ENCODE data around the gene CACNA2D2. TPM values are rescaled to one million over a fixed set of nuclear protein-coding genes. Genes with fewer than 3 reads are reported as not detected.

Gene CACNA2D2
- 19.5 TPM for polyA plus RNA-seq (2013, experiment 1 of 4)
- 18.9 TPM for polyA plus RNA-seq (2013, experiment 2 of 4)
- 16.8 TPM for polyA plus RNA-seq (2013, experiment 3 of 4)
- polyA plus RNA-seq (2013, experiment 4 of 4) = 19.1 TPM

GRCh38 chr3:50503504-50504342, at the start of gene CACNA2D2:
Gene CACNA2D2 (minus strand): TSS chr3:50503634. CDS start chr3:50503423, 211 bp downstream.
- Histone ChIP-seq H3K9me3 (ENCODE audit: control insufficient read depth, low read length) (no peaks in the 10 kb centered on the region), H3K36me3 (ENCODE audit: control insufficient read depth, insufficient read depth, low read length) (no peaks in the 10 kb centered on the region), H3K27me3 (ENCODE audit: control insufficient read depth, insufficient read depth, low read length, poor library complexity, severe bottlenecking) (peaks cover 33% of the 10 kb centered on the region), H3K4me3 (ENCODE audit: insufficient read depth, low read depth, low read length) (peak within 1 kb of the TSS; percentile 53), H3K4me1 (ENCODE audit: control insufficient read depth, insufficient read depth, low read length) (peaks cover 8% of the 10 kb centered on the region), H3K27ac (ENCODE audit: insufficient read depth, low read depth, low read length, poor library complexity, severe bottlenecking) (no peak within 1 kb of the TSS)
- 10 to 11% methylated on average over 70 to 71 of the region's 71 CpGs for WGBS, 2 experiments

- Histone ChIP-seq H3K27ac (ENCODE audit: insufficient read depth, low read depth, low read length, poor library complexity, severe bottlenecking) (no peak overlapping the region), H3K4me3 (ENCODE audit: insufficient read depth, low read depth, low read length) (no peak overlapping the region), H3K36me3 (ENCODE audit: control insufficient read depth, insufficient read depth, low read length) (no peaks in the 10 kb centered on the region), H3K9me3 (ENCODE audit: control insufficient read depth, low read length) (no peaks in the 10 kb centered on the region), H3K4me1 (ENCODE audit: control insufficient read depth, insufficient read depth, low read length) (no peaks in the 10 kb centered on the region), H3K27me3 (ENCODE audit: control insufficient read depth, insufficient read depth, low read length, poor library complexity, severe bottlenecking) (no peaks in the 10 kb centered on the region)
- WGBS, 2 experiments = 93 to 94% methylated on average over 9 of the region's 9 CpGs
These were observed 49.2 kb upstream of the CACNA2D2 start for GRCh38 chr3:50552598-50552997.

- H3K4me1 ChIP-seq (ENCODE audit: control insufficient read depth, insufficient read depth, low read length) = no peaks in the 10 kb centered on the region
- no peak overlapping the region for H3K4me3 ChIP-seq (ENCODE audit: insufficient read depth, low read depth, low read length)
- no peaks in the 10 kb centered on the region for H3K36me3 ChIP-seq (ENCODE audit: control insufficient read depth, insufficient read depth, low read length)
- no peak overlapping the region for H3K27ac ChIP-seq (ENCODE audit: insufficient read depth, low read depth, low read length, poor library complexity, severe bottlenecking)
- WGBS, 2 experiments = 89 to 92% methylated on average over 7 of the region's 7 CpGs
- no peaks in the 10 kb centered on the region for H3K9me3 ChIP-seq (ENCODE audit: control insufficient read depth, low read length)
- H3K27me3 ChIP-seq (ENCODE audit: control insufficient read depth, insufficient read depth, low read length, poor library complexity, severe bottlenecking) = no peaks in the 10 kb centered on the region
These were observed 48.4 kb upstream of the CACNA2D2 start for GRCh38 chr3:50551681-50552435.

GRCh38 chr3:50551054-50551659, 47.7 kb upstream of the CACNA2D2 start:
- Histone ChIP-seq H3K4me3 (ENCODE audit: insufficient read depth, low read depth, low read length) (no peak overlapping the region), H3K36me3 (ENCODE audit: control insufficient read depth, insufficient read depth, low read length) (no peaks in the 10 kb centered on the region), H3K9me3 (ENCODE audit: control insufficient read depth, low read length) (no peaks in the 10 kb centered on the region), H3K4me1 (ENCODE audit: control insufficient read depth, insufficient read depth, low read length) (no peaks in the 10 kb centered on the region), H3K27ac (ENCODE audit: insufficient read depth, low read depth, low read length, poor library complexity, severe bottlenecking) (no peak overlapping the region), H3K27me3 (ENCODE audit: control insufficient read depth, insufficient read depth, low read length, poor library complexity, severe bottlenecking) (no peaks in the 10 kb centered on the region)
- WGBS, 2 experiments = 69 to 73% methylated on average over 9 of the region's 9 CpGs

GRCh38 chr3:50550079-50550736, 46.8 kb upstream of the CACNA2D2 start:
- no peaks in the 10 kb centered on the region for H3K36me3 ChIP-seq (ENCODE audit: control insufficient read depth, insufficient read depth, low read length)
- no peaks in the 10 kb centered on the region for H3K4me1 ChIP-seq (ENCODE audit: control insufficient read depth, insufficient read depth, low read length)
- no peaks in the 10 kb centered on the region for H3K9me3 ChIP-seq (ENCODE audit: control insufficient read depth, low read length)
- no peak overlapping the region for H3K27ac ChIP-seq (ENCODE audit: insufficient read depth, low read depth, low read length, poor library complexity, severe bottlenecking)
- 60 to 62% methylated on average over 13 of the region's 13 CpGs for WGBS, 2 experiments
- H3K27me3 ChIP-seq (ENCODE audit: control insufficient read depth, insufficient read depth, low read length, poor library complexity, severe bottlenecking) = no peaks in the 10 kb centered on the region
- H3K4me3 ChIP-seq (ENCODE audit: insufficient read depth, low read depth, low read length) = no peak overlapping the region

- no peaks in the 10 kb centered on the region for H3K4me1 ChIP-seq (ENCODE audit: control insufficient read depth, insufficient read depth, low read length)
- WGBS, 2 experiments = 74 to 83% methylated on average over 3 of the region's 3 CpGs
- H3K27ac ChIP-seq (ENCODE audit: insufficient read depth, low read depth, low read length, poor library complexity, severe bottlenecking) = no peak overlapping the region
- H3K9me3 ChIP-seq (ENCODE audit: control insufficient read depth, low read length) = no peaks in the 10 kb centered on the region
- H3K36me3 ChIP-seq (ENCODE audit: control insufficient read depth, insufficient read depth, low read length) = no peaks in the 10 kb centered on the region
- no peaks in the 10 kb centered on the region for H3K27me3 ChIP-seq (ENCODE audit: control insufficient read depth, insufficient read depth, low read length, poor library complexity, severe bottlenecking)
- no peak overlapping the region for H3K4me3 ChIP-seq (ENCODE audit: insufficient read depth, low read depth, low read length)
These were observed 45.8 kb upstream of the CACNA2D2 start for GRCh38 chr3:50549226-50549625.

- no peak overlapping the region for H3K27ac ChIP-seq (ENCODE audit: insufficient read depth, low read depth, low read length, poor library complexity, severe bottlenecking)
- H3K36me3 ChIP-seq (ENCODE audit: control insufficient read depth, insufficient read depth, low read length) = no peaks in the 10 kb centered on the region
- H3K27me3 ChIP-seq (ENCODE audit: control insufficient read depth, insufficient read depth, low read length, poor library complexity, severe bottlenecking) = no peaks in the 10 kb centered on the region
- no peaks in the 10 kb centered on the region for H3K9me3 ChIP-seq (ENCODE audit: control insufficient read depth, low read length)
- 75 to 76% methylated on average over 1 of the region's 1 CpG for WGBS, 2 experiments
- no peak overlapping the region for H3K4me3 ChIP-seq (ENCODE audit: insufficient read depth, low read depth, low read length)
- H3K4me1 ChIP-seq (ENCODE audit: control insufficient read depth, insufficient read depth, low read length) = no peaks in the 10 kb centered on the region
These were observed 42.3 kb upstream of the CACNA2D2 start for GRCh38 chr3:50545781-50546180.

DNA sequence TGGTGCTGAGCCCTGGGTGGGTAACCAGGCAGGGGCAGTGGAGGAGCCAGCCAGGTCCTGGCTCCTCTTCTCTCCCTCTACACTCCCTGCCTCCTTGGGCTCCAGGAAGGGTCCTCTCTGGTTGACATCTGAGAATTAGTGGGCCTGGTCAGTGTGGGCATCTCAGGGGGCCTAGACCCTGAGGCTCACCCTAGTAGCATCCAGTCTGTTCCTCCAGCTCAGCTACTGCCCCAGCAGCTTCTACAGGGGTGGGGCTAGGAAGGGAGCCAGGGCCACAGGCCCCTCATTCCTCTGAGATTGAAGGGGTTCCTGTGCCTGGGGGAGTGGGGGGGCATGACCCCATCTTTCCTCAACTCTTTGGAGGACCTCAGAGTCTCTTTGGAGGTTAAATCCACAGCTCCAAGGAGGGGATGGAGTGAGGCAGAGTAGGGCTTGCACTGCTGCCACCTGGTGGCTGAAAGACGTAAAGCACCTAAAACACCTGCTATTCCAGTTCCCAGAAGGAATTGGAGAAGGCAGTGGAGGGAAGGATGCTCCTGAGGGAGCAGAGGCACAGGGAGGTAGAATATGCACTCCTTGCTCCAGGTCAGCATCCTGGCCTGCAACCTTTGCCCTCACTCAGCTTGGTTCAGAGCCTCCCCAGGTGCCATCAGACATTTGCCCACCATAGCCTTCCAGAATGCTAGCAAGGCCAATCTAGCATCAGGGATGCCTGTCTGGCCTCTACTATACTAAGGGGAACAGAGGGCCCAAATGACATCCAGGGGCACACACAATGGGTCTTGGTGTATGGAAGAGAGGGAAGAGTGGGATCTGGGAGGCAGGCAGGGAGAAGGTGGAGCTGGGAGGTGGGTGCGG, 39.0 kb upstream of the CACNA2D2 start:
- Histone ChIP-seq H3K27ac (ENCODE audit: insufficient read depth, low read depth, low read length, poor library complexity, severe bottlenecking) (no peak overlapping the region), H3K36me3 (ENCODE audit: control insufficient read depth, insufficient read depth, low read length) (no peaks in the 10 kb centered on the region), H3K4me3 (ENCODE audit: insufficient read depth, low read depth, low read length) (no peak overlapping the region), H3K9me3 (ENCODE audit: control insufficient read depth, low read length) (no peaks in the 10 kb centered on the region), H3K4me1 (ENCODE audit: control insufficient read depth, insufficient read depth, low read length) (peaks cover 13% of the 10 kb centered on the region), H3K27me3 (ENCODE audit: control insufficient read depth, insufficient read depth, low read length, poor library complexity, severe bottlenecking) (no peaks in the 10 kb centered on the region)
- WGBS, 2 experiments = 50 to 51% methylated on average over 2 of the region's 2 CpGs
